Measurements from ENCODE around the gene CST3.
"Not testable (repeated sequence)": the region's sequence is repeated elsewhere in the genome, so short reads cannot be mapped to it uniquely, and the experiment has no call there.

Gene CST3

DNA sequence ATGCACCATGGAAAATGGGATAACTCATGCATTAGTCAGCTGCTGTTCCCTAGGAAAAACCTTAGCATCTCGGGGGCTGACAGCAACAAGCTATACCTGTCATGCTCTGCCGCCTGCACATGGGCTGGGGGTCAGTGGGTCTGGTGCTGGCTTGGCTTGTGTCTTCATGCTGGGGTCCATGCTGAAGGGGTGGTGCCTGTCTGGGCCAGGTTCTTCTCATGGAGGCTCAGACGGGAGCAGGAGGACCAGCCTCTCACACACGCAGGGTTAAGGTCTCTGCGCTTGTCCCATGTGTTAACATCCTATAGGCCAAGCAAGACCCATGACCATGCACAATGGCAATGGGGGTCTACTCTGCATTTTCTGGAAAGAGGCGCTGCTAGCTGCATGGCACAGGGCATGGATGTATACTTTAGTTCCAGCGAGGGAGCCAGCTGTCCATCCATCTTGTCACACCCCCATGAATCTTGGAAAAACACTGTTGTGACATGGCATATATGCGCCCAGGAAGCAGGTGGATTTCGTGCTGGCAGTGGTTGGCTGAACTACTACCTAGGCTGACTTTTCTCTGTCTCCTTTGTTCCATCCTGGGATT lies 24.6 kb upstream of the CST3 start:
- Histone ChIP-seq H3K4me3 (ENCODE audit: low read length) (no peak overlapping the region), H3K27ac (ENCODE audit: low read length) (no peak overlapping the region), H3K36me3 (ENCODE audit: control insufficient read depth, insufficient read depth, low read length) (no peaks in the 10 kb centered on the region), H3K27me3 (ENCODE audit: control insufficient read depth, insufficient read depth, low read length) (no peaks in the 10 kb centered on the region), H3K4me1 (ENCODE audit: control insufficient read depth, insufficient read depth, low read length) (no peaks in the 10 kb centered on the region), H3K9me3 (ENCODE audit: control insufficient read depth, insufficient read depth, low read length) (no peaks in the 10 kb centered on the region)
- WGBS (ENCODE audit: insufficient coverage, insufficient read length), result no CpG with 5 or more reads among the region's 9 CpGs
- no peak for DNase-seq (ENCODE audit: low read depth, low spot score)

DNA sequence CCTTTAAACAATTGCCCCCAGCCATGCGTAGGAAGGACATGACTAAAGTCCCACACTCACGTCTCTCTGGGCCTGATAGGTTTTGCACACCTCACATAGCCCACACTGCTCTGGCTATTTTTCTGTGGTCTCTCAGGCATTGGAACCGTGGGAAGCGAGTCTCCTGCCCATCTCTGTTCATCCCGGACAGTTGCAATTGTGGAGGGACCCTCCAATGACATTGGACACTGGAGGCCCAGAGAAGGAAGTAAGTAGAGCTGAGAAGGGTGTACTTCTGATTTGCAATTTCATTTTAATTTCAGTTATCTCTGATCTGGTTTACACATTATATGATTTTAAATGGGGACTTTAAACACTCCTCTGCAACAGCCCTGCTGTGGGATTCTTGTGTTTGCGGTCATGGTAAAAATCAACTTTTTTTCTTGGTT lies 23.3 kb upstream of the CST3 start:
- H3K27ac ChIP-seq (ENCODE audit: low read length), result no peak overlapping the region
- H3K9me3 ChIP-seq (ENCODE audit: control insufficient read depth, insufficient read depth, low read length), result no peaks in the 10 kb centered on the region
- H3K36me3 ChIP-seq (ENCODE audit: control insufficient read depth, insufficient read depth, low read length), result no peaks in the 10 kb centered on the region
- DNase-seq (ENCODE audit: low read depth, low spot score), result no peak
- H3K4me1 ChIP-seq (ENCODE audit: control insufficient read depth, insufficient read depth, low read length), result no peaks in the 10 kb centered on the region
- H3K27me3 ChIP-seq (ENCODE audit: control insufficient read depth, insufficient read depth, low read length), result no peaks in the 10 kb centered on the region
- WGBS (ENCODE audit: insufficient coverage, insufficient read length), result no CpG with 5 or more reads among the region's 6 CpGs
- no peak overlapping the region for H3K4me3 ChIP-seq (ENCODE audit: low read length)

DNA sequence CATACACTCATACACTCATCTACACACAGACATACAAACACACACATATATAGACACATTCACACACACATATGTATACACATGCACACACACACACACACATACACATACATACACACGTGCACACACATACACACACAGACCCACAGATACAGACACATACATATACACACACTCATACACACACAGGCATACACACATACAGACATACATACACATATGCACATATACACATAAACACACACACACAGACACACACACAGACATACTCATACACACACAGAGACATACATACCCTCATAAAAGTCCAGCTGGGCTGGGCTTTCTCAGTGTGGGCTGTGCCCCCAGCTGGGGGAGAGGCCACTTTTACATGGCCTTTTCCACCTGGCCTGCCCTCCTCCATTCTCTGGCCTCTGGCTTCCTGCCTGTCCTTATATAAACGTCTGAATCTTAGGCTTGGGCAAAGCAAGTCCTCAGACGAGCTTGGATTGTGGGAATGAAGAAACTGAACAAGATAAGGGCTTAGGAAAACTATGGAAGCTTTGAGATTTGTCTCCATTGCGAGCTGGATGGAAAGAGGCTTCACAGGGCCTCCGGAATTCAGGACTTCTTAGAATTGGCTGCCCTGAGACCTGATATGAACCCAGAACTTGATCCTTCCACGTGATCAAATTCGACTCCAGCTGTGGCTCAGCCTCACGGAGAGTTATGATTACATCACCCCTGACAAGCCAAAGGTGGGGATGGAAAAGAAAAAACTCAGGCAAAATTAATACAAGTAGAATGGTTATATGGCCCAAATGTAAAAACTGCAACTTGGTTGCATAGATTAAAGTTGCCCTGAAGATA lies 22.5 kb upstream of the CST3 start:
- Histone ChIP-seq H3K4me3 (ENCODE audit: low read length) (no peak overlapping the region), H3K4me1 (ENCODE audit: control insufficient read depth, insufficient read depth, low read length) (no peaks in the 10 kb centered on the region), H3K9me3 (ENCODE audit: control insufficient read depth, insufficient read depth, low read length) (no peaks in the 10 kb centered on the region), H3K27me3 (ENCODE audit: control insufficient read depth, insufficient read depth, low read length) (no peaks in the 10 kb centered on the region), H3K36me3 (ENCODE audit: control insufficient read depth, insufficient read depth, low read length) (no peaks in the 10 kb centered on the region), H3K27ac (ENCODE audit: low read length) (no peak overlapping the region)
- DNase-seq (ENCODE audit: low read depth, low spot score), result no peak
- WGBS (ENCODE audit: insufficient coverage, insufficient read length), result no CpG with 5 or more reads among the region's 8 CpGs

DNA sequence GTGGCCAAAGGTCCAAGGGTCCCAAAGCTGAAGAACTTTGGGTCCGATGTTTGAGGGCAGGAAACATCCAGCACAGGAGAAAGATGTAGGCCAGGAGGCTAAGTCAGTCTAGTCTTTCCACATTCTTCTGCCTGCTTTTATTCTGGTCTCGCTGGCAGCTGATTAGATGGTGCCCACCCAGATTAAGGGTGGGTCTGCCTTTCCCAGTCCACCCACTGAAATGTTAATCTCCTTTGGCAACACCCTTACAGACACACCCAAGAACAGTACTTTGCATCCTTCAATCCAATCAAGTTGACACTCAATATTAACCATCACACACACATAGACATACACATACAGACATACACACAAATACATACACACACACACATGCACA lies 21.8 kb upstream of the CST3 start:
- H3K36me3 ChIP-seq (ENCODE audit: control insufficient read depth, insufficient read depth, low read length); H3K4me3 ChIP-seq (ENCODE audit: low read length); DNase-seq (ENCODE audit: low read depth, low spot score); H3K9me3 ChIP-seq (ENCODE audit: control insufficient read depth, insufficient read depth, low read length); H3K27ac ChIP-seq (ENCODE audit: low read length); H3K27me3 ChIP-seq (ENCODE audit: control insufficient read depth, insufficient read depth, low read length); H3K4me1 ChIP-seq (ENCODE audit: control insufficient read depth, insufficient read depth, low read length): not testable (repeated sequence)
- no CpG with 5 or more reads among the region's 2 CpGs for WGBS (ENCODE audit: insufficient coverage, insufficient read length)

DNA sequence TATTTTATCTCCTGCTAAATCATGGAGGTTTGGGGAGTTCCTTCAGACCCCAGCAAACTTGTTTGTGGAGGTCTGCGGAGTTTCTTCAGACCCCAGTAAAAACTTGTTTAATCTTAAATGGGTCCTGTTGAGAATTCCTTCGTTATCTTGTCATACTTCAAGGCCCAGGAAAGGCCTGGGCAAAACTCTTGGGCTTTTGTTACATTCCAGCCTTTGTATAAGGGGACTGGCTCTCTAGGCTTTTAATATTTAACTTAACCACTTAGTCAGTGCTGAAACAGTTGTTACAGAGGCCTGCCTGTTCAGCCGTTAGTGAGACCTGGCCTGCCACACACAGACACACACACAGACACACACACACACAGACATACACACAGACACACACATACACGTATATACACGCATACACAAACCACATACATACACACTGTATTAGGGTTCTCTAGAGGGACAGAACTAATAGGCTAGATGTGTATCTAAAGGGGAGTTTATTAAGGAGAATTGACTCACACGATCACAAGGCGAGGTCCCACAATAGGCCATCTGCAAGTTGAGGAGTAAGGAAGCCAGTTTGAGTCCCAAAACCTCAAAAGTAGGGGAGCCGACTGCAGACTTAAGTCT lies 21.3 kb upstream of the CST3 start:
- DNase-seq (ENCODE audit: low read depth, low spot score), result no peak
- no peaks in the 10 kb centered on the region for H3K9me3 ChIP-seq (ENCODE audit: control insufficient read depth, insufficient read depth, low read length)
- H3K36me3 ChIP-seq (ENCODE audit: control insufficient read depth, insufficient read depth, low read length), result no peaks in the 10 kb centered on the region
- no peaks in the 10 kb centered on the region for H3K27me3 ChIP-seq (ENCODE audit: control insufficient read depth, insufficient read depth, low read length)
- H3K4me3 ChIP-seq (ENCODE audit: low read length), result no peak overlapping the region
- no peak overlapping the region for H3K27ac ChIP-seq (ENCODE audit: low read length)
- WGBS (ENCODE audit: insufficient coverage, insufficient read length), result no CpG with 5 or more reads among the region's 8 CpGs
- no peaks in the 10 kb centered on the region for H3K4me1 ChIP-seq (ENCODE audit: control insufficient read depth, insufficient read depth, low read length)

DNA sequence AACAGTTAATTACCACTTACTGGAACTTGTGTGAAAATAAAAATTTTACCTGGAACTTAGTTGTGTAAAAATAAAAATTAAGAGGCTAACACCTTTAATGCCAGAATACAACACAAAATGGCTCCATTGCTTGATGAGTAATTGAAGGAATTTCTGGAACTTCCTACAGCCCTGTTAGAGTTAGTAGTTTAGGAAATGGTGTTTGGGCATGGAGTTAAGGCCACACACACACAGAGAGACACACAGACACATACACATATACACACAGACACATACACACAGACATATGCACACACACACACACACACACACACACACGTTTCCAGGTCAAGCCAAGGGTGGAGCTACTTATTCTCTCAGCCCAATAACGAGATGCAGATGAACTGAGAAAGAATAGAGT lies 20.6 kb upstream of the CST3 start:
- no peak overlapping the region for H3K4me3 ChIP-seq (ENCODE audit: low read length)
- H3K36me3 ChIP-seq (ENCODE audit: control insufficient read depth, insufficient read depth, low read length), result no peaks in the 10 kb centered on the region
- H3K27me3 ChIP-seq (ENCODE audit: control insufficient read depth, insufficient read depth, low read length), result no peaks in the 10 kb centered on the region
- WGBS (ENCODE audit: insufficient coverage, insufficient read length), result no CpG with 5 or more reads among the region's 2 CpGs
- H3K9me3 ChIP-seq (ENCODE audit: control insufficient read depth, insufficient read depth, low read length), result no peaks in the 10 kb centered on the region
- no peaks in the 10 kb centered on the region for H3K4me1 ChIP-seq (ENCODE audit: control insufficient read depth, insufficient read depth, low read length)
- DNase-seq (ENCODE audit: low read depth, low spot score), result no peak
- no peak overlapping the region for H3K27ac ChIP-seq (ENCODE audit: low read length)

DNA sequence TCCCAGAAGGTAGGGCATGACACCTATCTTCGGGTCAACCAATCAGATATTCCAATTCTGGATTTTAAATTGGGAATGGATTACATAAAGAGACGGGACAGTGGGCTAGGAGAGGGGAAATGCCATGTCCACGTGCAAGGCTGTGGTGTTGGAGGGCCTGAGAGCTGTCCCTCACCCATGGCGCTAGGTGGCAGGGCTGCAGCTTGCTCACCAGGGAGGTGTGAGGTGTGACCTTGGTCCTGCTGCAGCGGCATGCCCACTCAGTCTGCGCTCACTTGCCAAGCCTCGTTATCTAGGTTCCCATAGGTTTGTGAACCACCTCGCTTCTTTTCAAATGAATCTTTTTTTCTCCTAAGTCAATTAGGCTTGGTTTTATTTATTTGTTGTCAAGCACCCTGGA lies 19.4 kb upstream of the CST3 start:
- H3K9me3 ChIP-seq (ENCODE audit: control insufficient read depth, insufficient read depth, low read length), result no peaks in the 10 kb centered on the region
- no CpG with 5 or more reads among the region's 8 CpGs for WGBS (ENCODE audit: insufficient coverage, insufficient read length)

DNA sequence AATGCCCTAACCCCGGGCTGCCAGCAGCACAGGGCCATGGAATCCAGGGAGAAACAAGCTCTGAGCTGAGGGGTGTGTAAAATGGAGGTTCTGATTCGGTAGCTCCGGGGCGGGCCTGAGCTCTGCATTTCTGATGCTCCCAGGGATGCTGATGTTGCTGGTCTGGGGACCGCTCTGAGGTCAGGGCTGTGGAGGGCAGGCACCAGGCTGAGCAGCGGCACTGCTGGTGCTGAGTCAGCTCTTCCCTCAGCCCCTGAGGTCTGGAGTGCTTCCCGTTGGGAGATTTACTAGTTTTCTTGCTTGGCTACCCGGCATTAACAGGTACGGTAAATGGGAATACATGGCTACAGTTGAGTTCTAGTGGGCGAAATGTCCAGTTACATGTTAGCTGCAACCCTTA lies 18.6 kb upstream of the CST3 start:
- DNase-seq (ENCODE audit: low read depth, low spot score), result no peak
- no peak overlapping the region for H3K4me3 ChIP-seq (ENCODE audit: low read length)
- WGBS (ENCODE audit: insufficient coverage, insufficient read length), result no CpG with 5 or more reads among the region's 10 CpGs
- H3K9me3 ChIP-seq (ENCODE audit: control insufficient read depth, insufficient read depth, low read length), result no peaks in the 10 kb centered on the region
- no peaks in the 10 kb centered on the region for H3K4me1 ChIP-seq (ENCODE audit: control insufficient read depth, insufficient read depth, low read length)
- no peak overlapping the region for H3K27ac ChIP-seq (ENCODE audit: low read length)
- no peaks in the 10 kb centered on the region for H3K36me3 ChIP-seq (ENCODE audit: control insufficient read depth, insufficient read depth, low read length)
- H3K27me3 ChIP-seq (ENCODE audit: control insufficient read depth, insufficient read depth, low read length), result no peaks in the 10 kb centered on the region

More for the DNA sequence above, 19.4 kb upstream of the CST3 start:
- no peaks in the 10 kb centered on the region for H3K4me1 ChIP-seq (ENCODE audit: control insufficient read depth, insufficient read depth, low read length)
- no peak overlapping the region for H3K27ac ChIP-seq (ENCODE audit: low read length)
- H3K36me3 ChIP-seq (ENCODE audit: control insufficient read depth, insufficient read depth, low read length), result no peaks in the 10 kb centered on the region
- H3K4me3 ChIP-seq (ENCODE audit: low read length), result no peak overlapping the region
- H3K27me3 ChIP-seq (ENCODE audit: control insufficient read depth, insufficient read depth, low read length), result no peaks in the 10 kb centered on the region
- no peak for DNase-seq (ENCODE audit: low read depth, low spot score)

DNA sequence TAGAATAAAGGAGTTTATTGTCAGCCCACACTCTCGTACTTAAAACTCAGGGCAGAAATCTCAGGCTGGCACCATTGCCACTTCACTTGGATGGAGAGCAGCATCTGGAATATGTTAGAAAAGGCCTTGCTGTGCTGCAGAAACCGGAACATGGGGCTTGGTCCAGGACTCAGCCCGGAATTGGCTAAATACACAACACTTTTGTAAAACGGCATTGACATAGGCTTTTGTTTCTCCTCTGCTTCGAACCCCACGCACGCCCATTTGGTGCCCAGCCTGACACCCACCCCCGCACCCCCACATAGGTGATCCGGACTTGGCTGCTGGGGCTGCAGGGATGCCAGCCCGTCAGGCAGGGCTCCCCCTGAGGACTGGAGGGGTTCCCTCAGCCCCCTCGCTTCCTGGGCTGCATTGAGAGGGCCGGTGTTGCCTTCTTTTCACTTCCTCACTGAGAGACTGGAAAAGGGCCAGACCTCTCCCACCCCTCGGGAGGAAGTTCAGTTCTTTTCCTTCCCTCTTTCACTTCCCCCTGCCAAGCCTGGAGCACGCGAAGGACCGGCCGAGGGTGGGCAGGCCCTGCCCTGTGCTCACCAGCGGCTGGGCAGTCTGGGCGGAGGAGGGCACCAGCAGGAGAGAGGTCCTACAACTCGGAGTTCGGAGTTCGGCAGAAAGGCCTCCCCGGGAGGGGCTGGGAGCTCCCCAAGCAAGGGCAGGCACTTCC lies 17.9 kb upstream of the CST3 start:
- no peaks in the 10 kb centered on the region for H3K9me3 ChIP-seq (ENCODE audit: control insufficient read depth, insufficient read depth, low read length)
- no peak overlapping the region for H3K4me3 ChIP-seq (ENCODE audit: low read length)
- H3K27me3 ChIP-seq (ENCODE audit: control insufficient read depth, insufficient read depth, low read length), result no peaks in the 10 kb centered on the region
- no CpG with 5 or more reads among the region's 23 CpGs for WGBS (ENCODE audit: insufficient coverage, insufficient read length)
- H3K4me1 ChIP-seq (ENCODE audit: control insufficient read depth, insufficient read depth, low read length), result no peaks in the 10 kb centered on the region
- H3K27ac ChIP-seq (ENCODE audit: low read length), result no peak overlapping the region
- no peaks in the 10 kb centered on the region for H3K36me3 ChIP-seq (ENCODE audit: control insufficient read depth, insufficient read depth, low read length)
- DNase-seq (ENCODE audit: low read depth, low spot score), result no peak

DNA sequence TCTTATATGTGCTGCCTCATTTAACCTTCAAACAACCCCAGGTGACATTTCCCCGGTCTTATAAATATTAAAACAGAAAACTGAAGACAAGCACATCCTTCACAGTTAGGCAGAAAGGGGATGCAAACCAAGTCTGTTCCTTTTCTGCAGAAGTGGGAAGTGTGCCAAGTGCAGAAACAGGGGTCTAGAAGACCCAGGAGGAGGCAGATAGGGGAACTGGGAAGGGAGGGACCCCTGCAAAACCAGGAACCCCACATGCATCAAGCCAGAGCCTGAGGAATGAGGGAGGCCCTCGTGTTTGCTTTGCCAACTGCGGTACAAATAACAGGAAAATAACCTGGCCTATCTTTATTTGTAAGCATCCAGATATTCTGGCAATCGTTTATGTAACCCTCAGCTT lies 17.0 kb upstream of the CST3 start:
- no peaks in the 10 kb centered on the region for H3K27me3 ChIP-seq (ENCODE audit: control insufficient read depth, insufficient read depth, low read length)
- H3K9me3 ChIP-seq (ENCODE audit: control insufficient read depth, insufficient read depth, low read length), result no peaks in the 10 kb centered on the region
- H3K4me3 ChIP-seq (ENCODE audit: low read length), result no peak overlapping the region
- DNase-seq (ENCODE audit: low read depth, low spot score), result no peak
- no peaks in the 10 kb centered on the region for H3K4me1 ChIP-seq (ENCODE audit: control insufficient read depth, insufficient read depth, low read length)
- H3K27ac ChIP-seq (ENCODE audit: low read length), result no peak overlapping the region
- H3K36me3 ChIP-seq (ENCODE audit: control insufficient read depth, insufficient read depth, low read length), result no peaks in the 10 kb centered on the region
- WGBS (ENCODE audit: insufficient coverage, insufficient read length), result no CpG with 5 or more reads among the region's 4 CpGs
